NCI-H1694 (cell line): ENCODE measurements around the gene C1GALT1.
"Not testable (repeated sequence)": the region's sequence is repeated elsewhere in the genome, so short reads cannot be mapped to it uniquely, and the experiment has no call there.

ENCODE experiments used
- DNase-seq: peaks from one replicate; lab custom pipeline; 2025; lab: John Stamatoyannopoulos, UW

The C1GALT1 gene

GRCh38 chr7:7237201-7237977, 55.0 kb downstream of the C1GALT1 start:
- DNase-seq, result no peak

- no peak for DNase-seq
These were observed 55.6 kb downstream of the C1GALT1 start for GRCh38 chr7:7237978-7238267.

- no peak for DNase-seq
These were observed 57.0 kb downstream of the C1GALT1 start for GRCh38 chr7:7239346-7239745.

GRCh38 chr7:7242899-7243298, 60.6 kb downstream of the C1GALT1 start:
- DNase-seq, result no peak

GRCh38 chr7:7245233-7245632, 62.9 kb downstream of the C1GALT1 start:
- not testable (repeated sequence) for DNase-seq

- no peak for DNase-seq
These were observed 63.9 kb downstream of the C1GALT1 start for GRCh38 chr7:7246223-7246622.

GRCh38 chr7:7247658-7248057, 65.3 kb downstream of the C1GALT1 start:
- DNase-seq, result no peak

- no peak for DNase-seq
These were observed 67.5 kb downstream of the C1GALT1 start for GRCh38 chr7:7249814-7250213.

- DNase-seq, result no peak
These were observed 69.4 kb downstream of the C1GALT1 start for GRCh38 chr7:7251742-7252141.

- no peak for DNase-seq
These were observed 72.0 kb downstream of the C1GALT1 start for GRCh38 chr7:7254319-7254718.

GRCh38 chr7:7254908-7255307, 72.6 kb downstream of the C1GALT1 start:
- no peak for DNase-seq

GRCh38 chr7:7256731-7257274, 74.5 kb downstream of the C1GALT1 start:
- no peak for DNase-seq

- DNase-seq, result no peak
These were observed 75.8 kb downstream of the C1GALT1 start for GRCh38 chr7:7257899-7258692.

- no peak for DNase-seq
These were observed 79.5 kb downstream of the C1GALT1 start for GRCh38 chr7:7261863-7262262.

- DNase-seq, result no peak
These were observed 81.2 kb downstream of the C1GALT1 start for GRCh38 chr7:7263297-7264230.

- no peak for DNase-seq
These were observed 82.1 kb downstream of the C1GALT1 start for GRCh38 chr7:7264306-7265040.

GRCh38 chr7:7265081-7266075, 83.0 kb downstream of the C1GALT1 start:
- no peak for DNase-seq

- no peak for DNase-seq
These were observed 84.0 kb downstream of the C1GALT1 start for GRCh38 chr7:7266257-7266881.

- no peak for DNase-seq
These were observed 88.9 kb downstream of the C1GALT1 start for GRCh38 chr7:7271094-7271874.
